ENCODE data around the gene UBQLN3.

The UBQLN3 gene

GRCh38 chr11:5505363-5506048 is 4.3 kb downstream of the UBQLN3 start:
- no peak for DNase-seq

GRCh38 chr11:5504403-5504921 is 5.3 kb downstream of the UBQLN3 start:
- no peak for DNase-seq

- DNase-seq: no peak
Observed at GRCh38 chr11:5500393-5500801, 9.4 kb downstream of the UBQLN3 start.

GRCh38 chr11:5499671-5500070 is 10.1 kb downstream of the UBQLN3 start:
- no peak for DNase-seq

- DNase-seq: no peak
Observed at GRCh38 chr11:5489576-5490357, 20.0 kb downstream of the UBQLN3 start.

- no peak for DNase-seq
Observed at GRCh38 chr11:5488798-5489399, 20.9 kb downstream of the UBQLN3 start.

- DNase-seq: no peak
Observed at GRCh38 chr11:5488385-5488784, 21.4 kb downstream of the UBQLN3 start, which contains the start of gene OR52D1. Gene OR52D1, plus strand, starts transcription at chr11:5488685. Its CDS starts 22 bp downstream, at chr11:5488707.

- DNase-seq: no peak
Observed at GRCh38 chr11:5486421-5486820, 23.3 kb downstream of the UBQLN3 start.

- no peak for DNase-seq
Observed at GRCh38 chr11:5486003-5486402, 23.8 kb downstream of the UBQLN3 start.

- peak; percentile 38 to 57 for DNase-seq
Observed at GRCh38 chr11:5476186-5476819, 33.5 kb downstream of the UBQLN3 start.

GRCh38 chr11:5473921-5474320 is 35.8 kb downstream of the UBQLN3 start:
- DNase-seq: no peak

- no peak for DNase-seq
Observed at GRCh38 chr11:5467527-5467926, 42.2 kb downstream of the UBQLN3 start.

- DNase-seq: no peak
Observed at GRCh38 chr11:5460983-5461621, 48.7 kb downstream of the UBQLN3 start.
